Measurements from ENCODE around the gene SAE1.

The SAE1 gene

GRCh38 chr19:47157431-47158321 lies 27.0 kb downstream of the SAE1 start:
- TF ChIP-seq CTCF (conservative IDR thresholded peaks at IDR 0.05) (no peak), ZFX (IDR thresholded peaks at IDR 0.05) (no peak)
- H3K27ac ChIP-seq: peak overlapping the region; percentile 56

DNA sequence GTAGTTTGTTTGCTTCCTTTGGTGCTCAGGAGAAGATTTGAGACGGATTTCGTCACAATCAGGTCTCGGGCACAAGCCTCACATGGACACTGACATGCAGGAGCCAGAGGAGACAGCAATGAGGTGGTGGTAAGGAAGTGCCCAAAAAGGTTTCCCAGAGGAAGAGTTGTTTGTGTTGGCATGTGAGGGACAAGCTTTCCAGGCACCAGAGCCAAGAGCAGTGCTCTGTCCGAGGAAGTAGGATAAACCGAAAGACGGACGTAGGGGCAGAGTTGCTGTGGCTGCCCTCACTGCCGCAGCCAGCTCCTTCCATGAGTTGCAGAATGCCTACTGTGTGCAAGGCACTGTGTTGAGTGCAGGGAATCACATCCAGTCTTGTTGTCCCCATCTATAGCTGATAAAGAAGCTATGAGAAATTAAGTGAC lies 27.7 kb downstream of the SAE1 start:
- TF ChIP-seq ZFX (IDR thresholded peaks at IDR 0.05) (no peak), CTCF (conservative IDR thresholded peaks at IDR 0.05) (no peak)
- H3K27ac ChIP-seq: peak overlapping the region; percentile 56

- TF ChIP-seq ZFX (IDR thresholded peaks at IDR 0.05) (no peak), CTCF (conservative IDR thresholded peaks at IDR 0.05) (no peak)
- peak overlapping the region; percentile 56; the same call in 1 of the 2 replicates for H3K27ac ChIP-seq
These were observed 28.4 kb downstream of the SAE1 start for GRCh38 chr19:47158879-47159503.

- no peak overlapping the region for H3K27ac ChIP-seq
- TF ChIP-seq CTCF (conservative IDR thresholded peaks at IDR 0.05) (no peak), ZFX (IDR thresholded peaks at IDR 0.05) (no peak)
These were observed 31.3 kb downstream of the SAE1 start for GRCh38 chr19:47161876-47162489.

DNA sequence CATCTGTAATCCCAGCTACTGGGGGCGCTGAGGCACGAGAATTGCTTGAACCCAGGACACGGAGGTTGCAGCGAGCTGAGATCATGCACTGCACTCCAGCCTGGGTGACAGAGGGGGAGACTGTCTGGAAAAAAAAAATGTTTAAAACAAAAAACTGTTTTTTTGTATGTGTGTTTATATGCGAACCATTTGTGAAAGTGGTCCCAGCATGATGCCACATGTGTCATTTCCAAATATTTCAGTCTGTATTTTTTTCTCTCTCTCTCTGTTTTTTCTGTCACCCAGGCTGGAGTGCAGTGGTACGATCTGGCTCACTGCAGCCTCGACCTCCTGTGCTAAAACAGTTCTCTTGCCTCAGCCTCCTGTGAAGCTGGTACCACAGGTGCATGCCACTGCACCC lies 37.4 kb downstream of the SAE1 start:
- no peak for TF ChIP-seq ZFX (IDR thresholded peaks at IDR 0.05)
- TF ChIP-seq CTCF (conservative IDR thresholded peaks at IDR 0.05): no peak
- H3K27ac ChIP-seq: no peak overlapping the region

DNA sequence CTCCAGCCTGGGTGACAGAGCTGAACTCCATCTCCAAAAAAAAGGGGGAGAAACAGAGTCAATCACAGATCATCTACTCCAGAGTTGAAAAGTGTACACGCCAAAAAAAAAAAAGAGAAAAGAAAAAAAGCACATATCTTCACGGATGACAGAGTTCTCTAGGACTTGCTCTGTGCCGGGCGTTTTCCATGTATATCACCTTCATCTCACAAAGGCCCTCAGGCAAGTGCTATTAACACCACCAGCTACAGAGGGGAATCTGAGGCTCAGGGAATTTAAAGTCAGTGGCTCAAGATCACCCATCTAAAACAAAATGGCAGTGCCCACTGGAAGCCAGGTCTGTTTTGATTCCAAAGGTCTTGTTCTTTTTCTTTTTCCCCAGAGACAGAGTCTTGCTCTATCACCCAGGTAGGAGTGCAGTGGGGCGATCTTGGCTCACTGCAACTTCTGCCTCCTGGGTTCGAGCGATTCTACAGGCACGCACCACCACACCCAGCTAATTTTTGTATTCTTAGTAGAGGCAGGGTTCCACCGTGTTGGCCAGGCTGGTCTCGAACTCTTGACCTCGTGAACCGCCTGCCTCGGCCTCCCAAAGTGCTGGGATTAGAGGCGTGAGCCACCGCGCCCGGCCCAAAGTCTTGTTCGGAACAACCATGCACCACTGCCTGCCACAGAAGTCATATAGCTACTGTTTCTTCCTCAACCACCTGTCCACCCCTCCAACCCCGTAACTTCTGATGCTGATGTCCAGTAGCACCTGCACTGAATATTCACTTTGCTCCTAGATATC lies 42.2 kb downstream of the SAE1 start:
- no peak overlapping the region for H3K27ac ChIP-seq
- TF ChIP-seq CTCF (conservative IDR thresholded peaks at IDR 0.05): no peak
- no peak for TF ChIP-seq ZFX (IDR thresholded peaks at IDR 0.05)
